Panc1 (cell line): ENCODE measurements around the gene KCNQ1. TPM values are rescaled to one million over a fixed set of nuclear protein-coding genes. Genes with fewer than 3 reads are reported as not detected.

Source experiments
- ATAC-seq: fragments of 200-7000 bp; cut with Tn5 transposase; 2 replicates; pipeline ENCODE4 v1.9.1; 2020; ENCODE audit warnings: mild to moderate bottlenecking, moderate library complexity
- BruUV-seq: library from RNA; stranded (reverse); fragments of 400-500 nt; replicated peaks from 2 replicates; lab custom pipeline; 2021; lab: Mats Ljungman, UMichigan
- CTCF ChIA-PET: fragments of 300-600 bp; sonication (Branson Sonifier 250); formaldehyde crosslinking; loops from one replicate; lab custom pipeline; 2022; ENCODE audit warnings: antibody characterized with exemption; lab: Charles Lee
- POLR2A ChIA-PET: fragments of 300-600 bp; sonication (Branson Sonifier 250); formaldehyde crosslinking; loops from one replicate; lab custom pipeline; 2022; ENCODE audit warnings: antibody characterized with exemption; lab: Charles Lee
- DNase-seq: peaks from one replicate; pipeline ENCODE4 v3.0.0-alpha.2; 2010; ENCODE audit warnings: low read depth, low spot score
- H3K27ac ChIP-seq: 2 replicates; pipeline ENCODE4 v1.5.1; 2011; ENCODE audit warnings: mild to moderate bottlenecking, low read length, inconsistent platforms
- H3K27me3 ChIP-seq: fragments of 200-500 bp; sonication (Bioruptor generic); 2 replicates; pipeline ENCODE4 v1.6.0; 2014; ENCODE audit warnings: low read length, inconsistent platforms; ENCODE audit not compliant: control insufficient read depth, insufficient read depth
- H3K36me3 ChIP-seq: fragments of 200-500 bp; sonication (Bioruptor generic); 2 replicates; pipeline ENCODE4 v1.5.1; 2014; ENCODE audit warnings: inconsistent platforms, mild to moderate bottlenecking, low read length, moderate library complexity; ENCODE audit not compliant: control insufficient read depth, insufficient read depth
- H3K4me1 ChIP-seq: 2 replicates; pipeline ENCODE4 v1.5.1; 2011; ENCODE audit warnings: inconsistent platforms, mild to moderate bottlenecking, low read length, moderate library complexity; ENCODE audit not compliant: control insufficient read depth, insufficient read depth
- H3K4me3 ChIP-seq, 2 experiments: 2 replicates each; pipeline ENCODE4 v1.5.1; 2011 to 2012; ENCODE audit warnings: low read depth in 2 of 2, low read length in 2 of 2, mild to moderate bottlenecking in 2 of 2, inconsistent platforms in 1 of 2, moderate library complexity in 1 of 2
- H3K9me3 ChIP-seq: fragments of 200-500 bp; sonication (Bioruptor generic); 2 replicates; pipeline ENCODE4 v1.5.1; 2014; ENCODE audit warnings: low read depth, mild to moderate bottlenecking, inconsistent platforms, low read length, moderate library complexity; ENCODE audit not compliant: control insufficient read depth, insufficient read depth
- CTCF ChIP-seq: fragments of 450-650 bp; IDR thresholded peaks from 2 replicates; pipeline ENCODE4 v1.5.1; 2017; ENCODE audit warnings: mild to moderate bottlenecking
- POLR2AphosphoS5 ChIP-seq: IDR thresholded peaks from 2 replicates; pipeline ENCODE4 v1.6.1; 2012; ENCODE audit warnings: mild to moderate bottlenecking, low read depth, low read length, moderate library complexity
- SIN3A ChIP-seq: IDR thresholded peaks from 2 replicates; pipeline ENCODE4 v1.6.1; 2012; ENCODE audit warnings: low read depth, mild to moderate bottlenecking, low read length, moderate library complexity, borderline replicate concordance; ENCODE audit not compliant: insufficient read depth
- TCF7L2 ChIP-seq: IDR thresholded peaks from 2 replicates; pipeline ENCODE4 v1.6.1; 2011; ENCODE audit warnings: mild to moderate bottlenecking, low read depth, low read length, inconsistent platforms
- in situ Hi-C: cut with HindIII; loops from 2 replicates; pipeline ENCODE4 v1.10.0; 2016; ENCODE audit warnings: low sequenced_read_pairs, low pct_unique_long_range_greater_than_20kb
- intact Hi-C: fragments of 100-400 bp; cut with micrococcal nuclease; formaldehyde crosslinking; loops from one replicate; pipeline ENCODE4 v1.10.0; 2022; ENCODE audit not compliant: unreplicated experiment
- total RNA-seq: library from RNA; stranded (reverse); gene quantifications from one replicate; pipeline ENCODE4 v1.2.1, GENCODE V29; 2021; ENCODE audit not compliant: unreplicated experiment
- TF ChIP-seq, protein P1 (sequence below), 2 experiments: IDR thresholded peaks; 2 replicates each; pipeline ENCODE4 v1.6.1; 2011 to 2012; ENCODE audit warnings: low read depth in 2 of 2, control low read depth in 1 of 2, low read length in 1 of 2, mild to moderate bottlenecking in 1 of 2, moderate library complexity in 1 of 2; ENCODE audit not compliant: insufficient read depth in 1 of 2

Gene KCNQ1
- total RNA-seq, 1 experiment from 2014 or later: 1.0 TPM

- no peaks in the 10 kb centered on the region for H3K27me3 ChIP-seq
- DNase-seq (no peak), ATAC-seq (no peak)
- H3K27ac ChIP-seq: no peak overlapping the region
- ChIA-PET CTCF (interaction anchor here (0.6 to 6.3 kb wide), 4 partner anchors 92 to 266 kb away, joined by 3 to 102 read pairs (median 16); no protein-coding TSS in a partner anchor), POLR2A (no interaction called here)
- H3K4me3 ChIP-seq: no peak overlapping the region
- no peak for TF ChIP-seq TCF7L2
- TF ChIP-seq, protein P1, sequence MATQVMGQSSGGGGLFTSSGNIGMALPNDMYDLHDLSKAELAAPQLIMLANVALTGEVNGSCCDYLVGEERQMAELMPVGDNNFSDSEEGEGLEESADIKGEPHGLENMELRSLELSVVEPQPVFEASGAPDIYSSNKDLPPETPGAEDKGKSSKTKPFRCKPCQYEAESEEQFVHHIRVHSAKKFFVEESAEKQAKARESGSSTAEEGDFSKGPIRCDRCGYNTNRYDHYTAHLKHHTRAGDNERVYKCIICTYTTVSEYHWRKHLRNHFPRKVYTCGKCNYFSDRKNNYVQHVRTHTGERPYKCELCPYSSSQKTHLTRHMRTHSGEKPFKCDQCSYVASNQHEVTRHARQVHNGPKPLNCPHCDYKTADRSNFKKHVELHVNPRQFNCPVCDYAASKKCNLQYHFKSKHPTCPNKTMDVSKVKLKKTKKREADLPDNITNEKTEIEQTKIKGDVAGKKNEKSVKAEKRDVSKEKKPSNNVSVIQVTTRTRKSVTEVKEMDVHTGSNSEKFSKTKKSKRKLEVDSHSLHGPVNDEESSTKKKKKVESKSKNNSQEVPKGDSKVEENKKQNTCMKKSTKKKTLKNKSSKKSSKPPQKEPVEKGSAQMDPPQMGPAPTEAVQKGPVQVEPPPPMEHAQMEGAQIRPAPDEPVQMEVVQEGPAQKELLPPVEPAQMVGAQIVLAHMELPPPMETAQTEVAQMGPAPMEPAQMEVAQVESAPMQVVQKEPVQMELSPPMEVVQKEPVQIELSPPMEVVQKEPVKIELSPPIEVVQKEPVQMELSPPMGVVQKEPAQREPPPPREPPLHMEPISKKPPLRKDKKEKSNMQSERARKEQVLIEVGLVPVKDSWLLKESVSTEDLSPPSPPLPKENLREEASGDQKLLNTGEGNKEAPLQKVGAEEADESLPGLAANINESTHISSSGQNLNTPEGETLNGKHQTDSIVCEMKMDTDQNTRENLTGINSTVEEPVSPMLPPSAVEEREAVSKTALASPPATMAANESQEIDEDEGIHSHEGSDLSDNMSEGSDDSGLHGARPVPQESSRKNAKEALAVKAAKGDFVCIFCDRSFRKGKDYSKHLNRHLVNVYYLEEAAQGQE (IDR thresholded peaks at IDR 0.05; ENCODE audit: insufficient read depth in 1 of 2, low read depth in 2 of 2, low read length in 1 of 2): no peak
- no peak for TF ChIP-seq SIN3A
- TF ChIP-seq CTCF: no peak
- no peak for TF ChIP-seq POLR2AphosphoS5
- intact Hi-C loops (no loop called here), in situ Hi-C loops (no loop called here)
- no TSS peak for BruUV-seq
- H3K9me3 ChIP-seq: no peaks in the 10 kb centered on the region
- H3K4me1 ChIP-seq: peaks cover 7% of the 10 kb centered on the region; the same call in 1 of the 2 replicates
- H3K36me3 ChIP-seq: no peaks in the 10 kb centered on the region
Measured at GRCh38 chr11:2422461-2423156, 22.2 kb upstream of the KCNQ1 start.

DNA sequence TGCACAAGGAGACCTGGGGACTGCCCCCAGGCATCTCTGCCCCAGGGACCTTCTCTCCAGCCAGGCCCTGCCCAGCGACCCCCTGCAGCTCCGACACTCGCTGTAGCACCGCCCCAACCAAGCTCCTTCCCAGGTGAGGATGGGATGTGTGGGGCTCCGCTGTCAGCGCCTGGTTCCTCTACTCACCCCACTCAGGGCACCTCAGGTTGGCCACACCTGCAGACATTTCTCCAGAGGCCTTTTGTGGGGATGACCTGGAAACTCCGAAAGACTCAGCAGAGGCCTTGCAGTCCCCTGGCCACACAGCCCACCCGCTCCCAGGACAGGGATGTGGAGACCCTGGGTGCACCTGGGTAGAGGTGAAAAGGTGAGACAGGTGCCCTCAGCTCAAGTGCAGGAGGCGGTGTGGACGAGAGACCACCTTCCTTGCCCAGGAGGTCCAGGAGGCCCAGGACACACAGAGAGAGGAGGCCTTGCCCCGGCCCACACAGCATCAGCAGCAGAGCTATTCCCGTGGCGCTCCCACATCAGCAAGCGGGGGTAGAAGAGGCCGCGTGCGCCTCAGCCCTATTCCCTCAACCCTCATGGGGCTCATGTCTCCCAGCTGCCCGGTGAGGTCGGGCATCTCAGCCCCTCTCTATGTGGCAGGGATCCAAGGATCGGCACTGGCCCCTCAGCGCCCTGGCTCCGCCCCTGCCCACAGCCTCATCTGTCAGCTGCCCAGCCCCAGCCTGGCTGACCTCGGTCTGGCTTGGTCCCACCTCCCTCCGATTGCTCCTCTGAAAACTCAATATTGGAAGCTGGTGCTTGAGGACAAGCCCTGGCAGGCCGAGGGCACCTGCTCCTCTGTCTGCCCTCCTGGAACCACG is 21.4 kb upstream of the KCNQ1 start:
- Histone ChIP-seq H3K4me1 (peaks cover 7% of the 10 kb centered on the region; the same call in 1 of the 2 replicates), H3K9me3 (no peaks in the 10 kb centered on the region), H3K27ac (no peak overlapping the region), H3K27me3 (no peaks in the 10 kb centered on the region), H3K36me3 (no peaks in the 10 kb centered on the region), H3K4me3 (no peak overlapping the region)
- intact Hi-C loops (no loop called here), in situ Hi-C loops (no loop called here)
- ATAC-seq: no peak
- ChIA-PET POLR2A (no interaction called here), CTCF (interaction anchor here (0.6 to 6.3 kb wide), 3 partner anchors 118 to 436 kb away, joined by 3 to 102 read pairs (median 3); no protein-coding TSS in a partner anchor)
- no peak for DNase-seq
- no TSS peak for BruUV-seq
- no peak for TF ChIP-seq POLR2AphosphoS5
- TF ChIP-seq, protein P1 (IDR thresholded peaks at IDR 0.05; ENCODE audit: insufficient read depth in 1 of 2, low read depth in 2 of 2, low read length in 1 of 2): no peak
- no peak for TF ChIP-seq SIN3A
- TF ChIP-seq TCF7L2: no peak
- TF ChIP-seq CTCF: no peak
